Measurements from ENCODE around the gene TIMMDC1.

Gene TIMMDC1, protein sequence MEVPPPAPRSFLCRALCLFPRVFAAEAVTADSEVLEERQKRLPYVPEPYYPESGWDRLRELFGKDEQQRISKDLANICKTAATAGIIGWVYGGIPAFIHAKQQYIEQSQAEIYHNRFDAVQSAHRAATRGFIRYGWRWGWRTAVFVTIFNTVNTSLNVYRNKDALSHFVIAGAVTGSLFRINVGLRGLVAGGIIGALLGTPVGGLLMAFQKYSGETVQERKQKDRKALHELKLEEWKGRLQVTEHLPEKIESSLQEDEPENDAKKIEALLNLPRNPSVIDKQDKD

DNA sequence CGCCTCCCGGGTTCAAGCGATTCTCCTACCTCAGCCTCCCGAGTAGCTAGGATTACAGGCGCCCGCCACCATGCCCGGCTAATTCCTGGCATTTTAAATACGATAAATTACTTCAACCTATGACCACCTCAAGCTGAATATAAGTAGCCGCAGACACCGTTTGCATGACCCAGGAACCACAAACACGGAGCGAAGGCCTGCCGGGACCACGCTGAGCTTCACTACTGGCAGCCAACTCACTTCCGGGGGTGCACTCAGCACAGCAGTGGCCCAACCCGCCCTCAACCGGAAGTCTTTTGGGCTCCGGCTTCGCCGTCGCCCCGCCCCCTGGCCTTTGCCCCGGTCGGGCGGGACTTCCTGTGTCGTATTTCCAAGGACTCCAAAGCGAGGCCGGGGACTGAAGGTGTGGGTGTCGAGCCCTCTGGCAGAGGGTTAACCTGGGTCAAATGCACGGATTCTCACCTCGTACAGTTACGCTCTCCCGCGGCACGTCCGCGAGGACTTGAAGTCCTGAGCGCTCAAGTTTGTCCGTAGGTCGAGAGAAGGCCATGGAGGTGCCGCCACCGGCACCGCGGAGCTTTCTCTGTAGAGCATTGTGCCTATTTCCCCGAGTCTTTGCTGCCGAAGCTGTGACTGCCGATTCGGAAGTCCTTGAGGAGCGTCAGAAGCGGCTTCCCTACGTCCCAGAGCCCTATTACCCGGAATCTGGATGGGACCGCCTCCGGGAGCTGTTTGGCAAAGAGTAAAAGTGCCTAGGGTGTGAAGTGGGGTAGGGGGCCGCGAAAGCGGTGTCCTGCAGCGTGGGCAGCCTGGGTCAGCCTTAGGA, at the start of gene TIMMDC1:
Gene TIMMDC1 (plus strand): TSS at position 362 of the 826 bp plus-strand sequence. CDS start 187 bp downstream, at position 549.
- peak; percentile 98 to 99 (median 98) for DNase-seq

DNA sequence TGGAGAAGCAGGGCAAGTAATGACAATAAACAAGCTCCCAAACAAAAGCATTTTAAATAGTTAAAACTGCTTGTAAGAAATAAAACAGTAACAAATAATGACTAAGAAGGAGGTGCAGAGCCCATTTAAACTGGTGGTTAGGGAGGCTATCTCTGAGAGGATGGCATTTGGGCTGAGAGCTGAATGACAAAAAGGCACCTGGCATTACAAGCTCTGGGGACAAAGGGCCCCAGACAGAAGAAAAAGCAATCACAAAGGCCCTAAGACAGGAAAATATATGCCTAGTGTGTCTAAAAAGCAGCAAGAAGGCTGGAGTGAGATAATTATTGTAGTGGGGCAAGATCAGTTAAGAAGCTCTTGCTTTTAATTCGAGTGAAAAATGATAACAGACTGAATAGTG, 44.5 kb upstream of the TIMMDC1 start:
- no peak for DNase-seq

DNA sequence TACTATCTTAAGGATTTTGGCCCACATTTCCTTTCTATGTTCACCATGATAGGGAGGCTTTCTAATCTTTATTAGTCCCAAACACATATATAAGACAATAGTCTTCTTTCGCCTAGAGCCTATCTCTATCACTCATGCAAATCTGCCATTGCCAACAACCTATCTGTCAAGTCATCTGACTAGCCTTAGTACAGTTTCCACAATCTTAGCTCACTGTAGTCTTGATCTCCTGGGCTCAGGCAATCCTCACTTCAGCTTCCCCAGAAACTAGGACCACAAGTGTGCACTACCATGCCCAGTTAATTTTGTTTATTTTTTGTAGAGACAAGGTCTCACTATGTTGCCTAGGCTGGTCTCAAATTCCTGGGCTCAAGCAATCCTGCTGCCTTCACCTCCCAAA, 41.9 kb upstream of the TIMMDC1 start:
- DNase-seq, result no peak

DNA sequence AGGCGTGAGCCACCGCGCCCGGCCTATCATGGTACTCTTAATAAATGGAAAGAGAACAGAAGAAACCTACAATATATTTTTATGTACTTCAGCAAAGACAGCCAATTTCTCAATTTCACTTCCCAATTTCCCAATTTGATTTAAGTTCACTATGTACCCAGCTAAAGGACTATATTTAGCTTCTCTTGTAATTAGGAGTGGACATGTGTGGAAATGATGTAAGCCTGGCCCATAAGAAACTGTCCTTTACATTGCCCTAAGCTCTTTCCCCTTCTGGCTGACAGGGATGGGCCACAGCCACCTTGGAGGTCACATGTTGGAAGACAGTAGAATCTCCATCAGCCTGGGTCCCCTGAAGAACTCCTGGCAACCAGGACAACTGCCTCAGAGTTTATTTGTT, 41.1 kb upstream of the TIMMDC1 start:
- DNase-seq, result peak; percentile 55 to 78 (median 72)

DNA sequence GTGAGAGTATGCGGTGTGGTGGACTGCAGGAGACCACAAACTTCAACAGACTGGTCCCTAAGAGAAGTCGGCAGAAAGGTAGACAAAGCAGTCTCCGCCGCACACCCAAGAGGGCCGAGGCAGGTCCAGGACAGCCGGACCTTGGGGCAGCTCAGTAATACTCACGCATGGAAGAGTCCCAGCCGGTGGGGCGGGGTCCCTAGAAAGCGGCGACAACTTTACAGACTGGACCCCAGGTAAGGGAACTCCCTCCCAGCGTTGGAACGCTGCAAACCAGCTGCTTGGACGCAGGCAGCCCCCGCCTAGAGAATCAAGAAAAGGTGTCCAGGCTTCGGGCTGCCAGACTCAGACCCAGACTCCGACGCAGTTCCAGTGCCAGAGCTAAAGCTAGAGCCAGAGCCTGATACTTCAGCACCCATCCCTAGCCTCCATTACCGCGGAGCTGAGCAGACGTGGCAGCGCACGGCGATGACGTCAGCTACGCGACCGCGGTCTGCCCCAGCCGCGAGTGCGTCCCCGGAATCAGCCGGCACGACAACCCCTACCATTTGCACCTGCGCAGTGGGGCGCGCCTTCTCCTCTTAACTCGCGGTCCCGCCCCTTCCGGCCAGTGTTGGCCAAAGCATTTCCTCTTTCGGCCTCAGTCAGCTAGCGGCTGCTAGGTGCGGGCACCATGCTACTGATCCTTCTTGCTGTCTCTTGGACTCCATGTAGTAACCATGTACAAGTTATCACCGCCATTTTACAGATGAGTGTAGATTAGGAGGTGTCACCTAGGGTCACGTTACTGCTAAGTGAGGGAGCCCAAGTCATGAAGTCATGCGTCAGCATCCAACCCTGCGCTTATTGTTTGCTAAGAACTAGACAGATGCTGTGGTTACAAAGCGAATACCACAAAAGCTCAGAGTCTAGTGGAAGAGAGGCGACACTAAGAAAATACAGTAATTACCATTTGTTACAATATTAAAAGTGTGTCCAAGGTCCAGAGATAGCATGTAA, 34.9 kb upstream of the TIMMDC1 start, which contains the start of gene TMEM39A:
Gene TMEM39A (minus strand): TSS at position 445 of the 999 bp plus-strand sequence. CDS start 1,541 bp downstream, outside the sequence.
- DNase-seq, result peak; percentile 99 to 100 (median 100)

DNA sequence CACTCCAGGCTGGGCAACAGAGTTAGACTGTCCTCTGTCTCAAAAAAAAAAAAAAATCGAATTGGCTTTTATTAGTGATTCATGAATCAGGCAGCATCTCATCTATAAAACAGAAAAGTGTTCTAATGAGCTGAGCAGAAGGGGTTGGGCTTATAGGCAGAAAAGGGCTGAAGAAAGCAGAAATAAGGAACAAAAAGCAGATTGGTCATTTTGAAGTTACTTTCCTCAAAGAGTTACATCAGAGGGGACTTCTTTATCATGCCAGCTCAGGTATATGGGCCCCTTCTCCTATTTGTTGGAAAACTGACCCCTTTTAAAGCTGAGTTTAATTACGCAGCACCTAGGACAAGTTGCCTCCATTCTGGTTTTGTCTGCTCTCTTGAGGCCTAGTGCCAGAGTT, 30.3 kb upstream of the TIMMDC1 start:
- DNase-seq, result peak; percentile 47 to 74 (median 64)

DNA sequence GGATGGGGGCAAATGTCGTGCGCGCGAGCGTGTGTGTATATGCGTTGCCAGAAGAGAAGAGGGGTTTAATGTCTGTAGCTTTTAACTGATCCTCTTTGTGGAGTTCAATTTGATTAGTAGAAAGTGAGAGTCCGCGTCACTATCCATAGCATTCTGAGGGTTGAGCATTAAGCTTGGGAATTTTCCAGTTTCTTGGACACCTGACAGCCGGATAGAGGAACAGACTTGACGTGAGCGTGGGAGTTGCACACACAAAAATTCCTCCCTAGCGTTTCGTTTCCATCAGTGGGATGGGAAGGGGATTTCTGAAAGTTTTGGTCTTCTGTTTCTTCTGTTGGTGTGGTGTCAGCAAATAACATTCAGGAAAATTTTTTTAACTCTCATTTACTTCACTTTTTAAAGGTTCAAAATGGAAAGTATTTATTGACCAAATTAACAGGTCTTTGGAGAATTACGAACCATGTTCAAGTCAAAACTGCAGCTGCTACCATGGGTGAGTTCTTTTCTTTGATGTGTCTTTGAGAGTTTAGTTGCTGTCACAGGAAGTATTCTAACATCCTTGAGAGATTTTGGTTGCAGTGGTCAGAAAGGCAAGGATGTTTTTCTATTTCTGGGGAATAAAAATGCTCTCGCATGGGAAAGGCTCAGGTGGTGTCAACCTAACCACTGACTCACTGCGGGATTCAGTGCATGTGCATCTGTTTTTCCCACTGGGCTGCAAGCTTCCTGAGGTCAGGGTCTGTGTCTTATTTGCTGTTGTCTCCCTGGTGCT, 28.7 kb upstream of the TIMMDC1 start:
- DNase-seq, result peak; percentile 92 to 98 (median 94)

DNA sequence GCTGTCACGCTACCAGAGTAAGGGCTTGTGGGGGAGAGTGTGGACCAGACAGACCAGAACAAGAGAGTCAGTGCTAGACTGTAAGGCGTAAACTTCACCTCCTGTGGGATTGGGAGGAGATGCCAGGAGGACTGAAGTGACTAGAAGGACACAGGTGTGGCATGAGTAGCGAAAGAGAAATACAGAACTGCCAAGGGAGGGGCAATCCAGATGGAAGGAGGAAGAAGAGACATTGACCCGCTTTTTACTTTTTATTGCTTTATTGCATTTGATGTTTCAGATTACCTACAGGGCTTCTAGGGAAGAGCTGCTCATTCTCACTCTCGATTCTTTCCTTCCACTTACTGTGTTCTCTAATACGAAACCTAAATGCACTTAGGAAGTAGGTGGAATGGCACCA, 27.5 kb upstream of the TIMMDC1 start:
- DNase-seq, result no peak

DNA sequence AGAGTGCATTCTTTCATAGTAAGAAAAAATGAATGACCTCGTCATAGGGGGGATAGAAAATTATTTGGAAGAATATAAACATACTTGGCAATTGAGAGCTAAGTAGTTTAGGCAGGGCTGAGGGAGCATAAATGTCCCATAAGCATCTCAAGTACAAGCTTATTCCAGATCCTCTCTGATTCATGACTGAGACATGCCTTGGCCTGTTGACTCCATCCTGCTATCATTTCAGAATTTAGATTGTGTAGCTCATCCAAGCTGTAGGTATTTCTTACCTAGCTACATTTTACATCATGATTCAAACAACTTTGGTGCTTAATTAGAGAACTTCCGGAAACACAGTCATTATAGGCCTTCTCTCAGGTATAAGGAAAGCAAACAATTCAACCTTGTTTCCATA, 17.3 kb upstream of the TIMMDC1 start:
- DNase-seq, result no peak

DNA sequence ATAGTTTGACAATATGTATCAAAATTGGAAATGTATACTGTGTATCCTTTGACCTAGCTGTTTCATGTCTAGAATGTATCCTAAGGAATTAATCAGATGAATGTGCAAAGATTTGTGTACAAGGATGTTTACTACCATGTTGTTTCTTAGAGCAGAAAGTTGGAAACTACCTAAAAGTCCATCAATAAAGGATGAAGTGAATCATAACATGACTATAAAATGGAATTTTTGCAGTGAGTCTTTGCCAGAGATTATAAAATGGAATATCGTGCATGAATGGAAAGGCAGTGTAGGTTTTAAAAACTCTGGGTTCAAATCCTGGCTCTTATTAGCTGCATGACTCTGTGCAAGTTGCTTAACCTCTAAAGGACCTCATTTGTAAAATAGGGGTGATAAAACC, 15.2 kb upstream of the TIMMDC1 start:
- peak; percentile 25 to 80 (median 54) for DNase-seq

DNA sequence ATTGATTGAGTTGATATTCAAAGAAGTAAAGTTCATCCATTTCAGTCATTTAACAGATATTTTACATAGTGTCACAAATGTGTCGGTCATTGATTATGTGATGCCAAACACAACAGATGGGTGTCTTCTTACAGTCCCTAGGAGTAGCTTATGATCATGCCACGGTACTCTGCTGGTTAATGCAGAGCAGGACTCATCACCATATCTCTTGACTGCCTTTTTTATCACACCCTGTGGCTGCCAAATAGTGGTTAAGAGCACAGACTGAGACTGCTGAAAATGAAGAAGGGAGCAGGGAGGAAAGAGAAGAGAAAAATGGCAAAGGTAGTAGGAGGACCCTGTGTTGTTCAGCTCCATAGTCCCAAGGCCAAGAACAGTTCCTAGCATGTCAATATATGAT, 12.8 kb upstream of the TIMMDC1 start:
- DNase-seq, result no peak

DNA sequence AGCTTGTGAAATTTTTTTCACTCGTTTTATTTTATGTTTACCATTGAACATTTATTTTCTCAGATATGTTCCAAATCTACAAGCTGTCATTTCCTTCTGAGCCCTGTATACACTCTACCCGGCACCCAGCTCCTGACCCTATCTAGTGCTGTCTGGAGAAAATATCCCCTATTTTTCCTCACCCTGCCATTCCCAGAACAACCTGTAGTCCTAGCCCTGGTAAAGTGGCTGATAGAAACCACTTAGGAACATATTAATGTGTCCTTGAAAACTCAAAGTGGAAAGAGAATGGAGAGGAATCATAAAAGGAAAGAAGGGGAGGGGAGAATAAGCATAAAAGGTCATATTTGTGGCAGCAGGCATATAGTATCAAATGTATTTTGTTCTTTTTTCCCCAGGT, 8.2 kb upstream of the TIMMDC1 start:
- DNase-seq, result no peak

DNA sequence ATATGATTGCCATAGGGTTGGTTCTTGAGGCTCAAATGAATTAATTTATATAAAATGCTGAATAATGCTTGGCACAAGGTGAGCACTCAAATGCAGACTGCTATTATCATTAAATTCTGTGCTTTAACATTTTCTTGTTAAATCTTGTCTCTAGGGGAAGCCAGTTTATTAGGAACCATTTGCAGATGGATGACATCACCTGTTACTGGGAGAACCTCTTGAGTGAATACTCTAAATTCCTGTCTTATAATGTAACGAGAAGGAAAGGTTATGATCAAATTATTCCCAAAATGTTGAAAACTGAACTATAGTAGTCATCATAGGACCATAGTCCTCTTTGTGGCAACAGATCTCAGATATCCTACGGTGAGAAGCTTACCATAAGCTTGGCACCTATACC, 6.2 kb upstream of the TIMMDC1 start:
- DNase-seq, result no peak

DNA sequence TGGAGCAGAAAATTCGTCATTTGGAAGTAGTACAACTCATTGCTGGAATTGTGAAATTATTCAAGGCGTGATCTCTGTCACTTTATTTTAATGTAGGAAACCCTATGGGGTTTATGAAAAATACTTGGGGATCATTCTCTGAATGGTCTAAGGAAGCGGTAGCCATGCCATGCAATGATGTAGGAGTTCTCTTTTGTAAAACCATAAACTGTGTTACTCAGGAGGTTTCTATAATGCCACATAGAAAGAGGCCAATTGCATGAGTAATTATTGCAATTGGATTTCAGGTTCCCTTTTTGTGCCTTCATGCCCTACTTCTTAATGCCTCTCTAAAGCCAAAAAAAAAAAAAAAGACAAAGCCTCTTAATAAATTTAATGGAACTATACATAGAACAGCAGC, 5.5 kb upstream of the TIMMDC1 start:
- DNase-seq, result peak in 1 of 3 donors; percentile 20

DNA sequence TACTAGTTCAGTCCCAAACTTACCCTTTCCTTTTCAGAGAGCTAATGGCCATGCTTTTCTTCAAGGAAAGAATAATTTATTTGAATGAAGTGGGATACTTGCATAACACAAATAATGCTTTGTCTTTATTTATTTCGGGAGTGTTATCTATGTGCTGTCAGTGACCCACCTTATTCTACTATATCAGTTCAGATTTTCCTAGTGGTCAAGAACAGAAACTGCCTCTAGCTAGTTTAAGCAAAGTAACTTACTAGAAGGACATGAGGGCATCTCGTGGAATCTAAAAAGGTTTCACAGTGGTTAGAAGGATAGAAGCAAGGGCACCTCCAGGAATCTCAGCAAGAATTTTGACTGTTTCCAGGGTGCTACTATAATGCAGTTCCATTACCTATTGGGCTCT, 3.8 kb upstream of the TIMMDC1 start:
- DNase-seq, result no peak

DNA sequence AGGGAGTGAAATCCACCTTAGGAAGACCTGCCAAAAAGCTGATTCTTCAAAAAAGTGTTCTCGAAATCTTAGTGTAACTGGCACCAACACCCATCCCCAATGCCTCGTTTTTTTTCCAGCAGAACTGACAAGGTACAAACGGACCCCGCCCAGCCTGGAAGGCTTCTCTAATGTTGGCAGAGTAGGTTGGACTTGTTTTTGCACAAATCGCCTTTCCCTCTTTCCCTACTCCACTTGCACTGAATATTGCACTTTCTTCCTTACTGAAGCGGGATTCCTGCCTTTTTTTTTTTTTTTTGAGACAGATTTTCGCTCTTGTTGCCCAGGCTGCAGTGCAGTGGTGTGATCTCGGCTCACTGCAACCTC, 544 bp upstream of the TIMMDC1 start:
- DNase-seq, result peak in 2 of 3 donors; percentile 12 to 28

DNA sequence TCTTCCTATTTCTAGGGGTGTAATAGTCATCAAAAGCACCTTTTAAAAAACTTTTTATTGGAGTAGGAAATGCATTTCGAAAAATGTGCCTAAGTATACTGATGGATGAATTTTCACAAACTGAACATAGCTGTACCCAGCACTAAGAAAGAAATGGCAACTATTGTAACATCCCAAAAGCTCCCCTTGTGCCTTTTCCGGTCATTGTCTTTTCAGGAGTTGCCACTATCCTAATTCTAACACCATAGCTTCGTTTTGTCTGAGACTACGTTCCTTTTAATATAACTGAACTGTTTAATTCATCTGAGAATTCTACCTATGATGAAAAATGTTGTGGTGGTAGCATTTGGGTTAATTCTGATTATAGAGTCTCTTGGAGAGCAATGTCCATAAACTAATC, 1.9 kb downstream of the TIMMDC1 start:
- DNase-seq, result no peak

DNA sequence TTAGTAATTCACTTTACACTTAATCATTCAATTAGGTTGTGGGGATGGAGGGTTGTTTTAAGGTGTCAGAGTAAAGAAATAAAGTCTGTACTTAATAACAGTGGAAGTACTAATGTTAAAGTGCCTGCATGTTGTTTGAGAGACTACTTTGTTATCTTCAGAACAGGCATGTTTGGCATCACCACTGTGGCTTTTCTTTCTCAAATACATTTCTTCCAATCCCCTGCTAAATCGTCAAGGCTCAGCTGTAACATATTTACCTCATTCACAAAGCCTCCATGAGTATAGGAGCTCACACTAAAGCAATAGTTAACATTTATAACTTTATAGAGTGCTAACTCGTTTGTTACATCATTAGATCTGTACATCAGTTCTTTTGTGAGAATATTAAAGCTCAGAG, 2.6 kb downstream of the TIMMDC1 start:
- DNase-seq, result no peak

DNA sequence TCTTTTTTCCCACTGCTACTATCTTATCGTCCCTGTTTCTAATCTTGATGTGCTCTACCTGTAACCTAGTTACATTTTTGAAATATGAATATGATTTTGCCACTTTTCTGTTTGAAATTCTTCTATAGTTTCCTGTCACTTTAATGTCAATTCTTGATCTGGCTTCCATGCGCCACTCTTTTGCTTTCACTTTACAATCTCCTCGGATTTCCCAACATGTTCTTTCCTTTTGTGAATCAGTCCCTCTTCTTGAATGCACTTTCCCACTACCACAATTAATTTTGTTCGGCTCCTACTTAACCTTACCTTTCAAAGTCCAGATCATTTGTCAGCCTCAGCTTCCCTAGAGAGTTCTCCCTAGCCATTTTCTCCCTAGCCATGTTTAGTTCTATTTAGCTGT, 8.3 kb downstream of the TIMMDC1 start:
- DNase-seq, result peak in 2 of 3 donors; percentile 18 to 47

DNA sequence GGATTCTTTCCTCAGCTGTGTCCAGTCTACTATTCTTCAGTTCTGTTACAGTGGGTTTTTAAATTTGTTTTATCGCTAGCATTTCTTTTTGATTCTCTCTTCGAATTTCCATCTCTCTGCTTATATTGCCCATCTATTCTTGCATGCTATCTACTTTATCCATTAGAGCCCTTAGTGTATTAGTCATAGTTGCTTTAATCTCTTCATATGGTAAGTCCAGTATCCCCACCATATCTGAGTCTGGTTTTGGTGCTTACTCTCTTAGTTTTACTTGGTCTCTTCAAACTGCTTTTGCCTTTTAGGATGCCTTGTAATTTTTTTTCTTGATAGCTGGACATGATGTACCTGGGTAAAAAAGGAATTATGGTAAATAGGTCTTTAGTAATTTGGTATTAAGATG, 9.1 kb downstream of the TIMMDC1 start:
- no peak for DNase-seq

DNA sequence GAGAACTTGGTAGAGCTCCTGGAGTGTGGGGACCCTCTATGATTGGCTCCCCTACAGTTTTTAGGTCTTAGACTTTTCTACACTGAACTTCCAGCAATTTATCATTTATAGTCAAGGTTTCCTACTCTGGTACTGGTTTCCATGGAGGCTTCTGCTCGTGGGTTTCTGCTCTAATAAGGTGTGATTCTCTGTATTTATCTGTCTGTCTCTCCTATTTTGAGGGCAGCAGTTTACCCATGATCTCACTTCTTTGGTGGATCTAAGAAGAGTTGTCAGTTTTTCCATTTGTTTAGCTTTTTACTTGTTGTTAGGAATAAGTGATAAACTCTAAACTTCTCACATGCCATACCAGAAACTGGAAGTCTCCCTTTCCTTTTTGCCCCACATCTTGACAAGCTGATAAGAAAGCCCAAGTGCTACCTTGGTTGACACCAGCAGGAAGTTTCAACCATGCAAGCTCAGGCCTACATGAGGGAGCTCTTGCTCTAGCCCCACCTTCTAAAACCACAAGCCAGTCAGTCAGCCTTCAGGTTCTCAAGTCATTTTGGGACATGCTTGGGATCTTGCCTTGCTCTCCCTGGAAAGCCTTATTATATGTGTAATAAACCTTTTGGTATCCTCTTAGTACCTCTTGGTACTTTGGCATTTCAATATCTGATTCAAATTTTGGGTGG, 10.0 kb downstream of the TIMMDC1 start:
- no peak for DNase-seq

DNA sequence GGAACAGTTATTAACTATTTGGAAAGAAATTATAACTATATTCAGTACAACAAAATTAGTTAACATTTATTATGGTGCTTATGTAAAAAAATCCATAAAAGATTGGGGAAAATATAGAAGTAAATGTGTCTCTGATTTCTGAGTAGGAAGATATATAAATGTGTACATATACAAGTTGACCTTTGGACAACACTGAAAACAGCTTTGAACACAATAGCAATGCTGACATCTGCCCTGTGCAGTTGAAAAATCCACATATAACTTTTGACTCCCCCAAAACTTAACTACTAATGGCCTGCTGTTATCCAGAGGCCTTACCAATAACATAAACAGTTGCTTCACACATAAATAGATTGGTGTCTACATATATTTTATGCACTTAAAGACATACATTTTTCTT, 12.3 kb downstream of the TIMMDC1 start:
- no peak for DNase-seq
